ENCODE measurements around the gene FAIM.
"Not testable (repeated sequence)": the region's sequence is repeated elsewhere in the genome, so short reads cannot be mapped to it uniquely, and the experiment has no call there.

Gene FAIM

GRCh38 chr3:138608322-138609135 lies at the start of gene FAIM:
Gene FAIM (plus strand): TSS chr3:138608771. CDS start chr3:138619727, 10,956 bp downstream.
- peak; percentile 69 for DNase-seq (ENCODE audit: low spot score)

GRCh38 chr3:138559134-138559533 lies 49.4 kb upstream of the FAIM start:
- DNase-seq (ENCODE audit: low spot score), result no peak

GRCh38 chr3:138560501-138560900 lies 48.1 kb upstream of the FAIM start:
- no peak for DNase-seq (ENCODE audit: low spot score)

- DNase-seq (ENCODE audit: low spot score), result not testable (repeated sequence)
Observed at GRCh38 chr3:138562902-138563301, 45.7 kb upstream of the FAIM start.

GRCh38 chr3:138566293-138566692 lies 42.3 kb upstream of the FAIM start:
- DNase-seq (ENCODE audit: low spot score), result not testable (repeated sequence)

GRCh38 chr3:138567403-138567802 lies 41.2 kb upstream of the FAIM start:
- no peak for DNase-seq (ENCODE audit: low spot score)

- DNase-seq (ENCODE audit: low spot score), result no peak
Observed at GRCh38 chr3:138569090-138569489, 39.5 kb upstream of the FAIM start.

GRCh38 chr3:138569624-138570023 lies 38.9 kb upstream of the FAIM start:
- not testable (repeated sequence) for DNase-seq (ENCODE audit: low spot score)

- DNase-seq (ENCODE audit: low spot score), result no peak
Observed at GRCh38 chr3:138573138-138573537, 35.4 kb upstream of the FAIM start.

GRCh38 chr3:138578141-138578540 lies 30.4 kb upstream of the FAIM start:
- DNase-seq (ENCODE audit: low spot score), result no peak

GRCh38 chr3:138578961-138579574 lies 29.5 kb upstream of the FAIM start:
- DNase-seq (ENCODE audit: low spot score), result no peak

- no peak for DNase-seq (ENCODE audit: low spot score)
Observed at GRCh38 chr3:138587374-138587773, 21.2 kb upstream of the FAIM start.

- no peak for DNase-seq (ENCODE audit: low spot score)
Observed at GRCh38 chr3:138588445-138588844, 20.1 kb upstream of the FAIM start.

- no peak for DNase-seq (ENCODE audit: low spot score)
Observed at GRCh38 chr3:138591392-138591791, 17.2 kb upstream of the FAIM start.

- DNase-seq (ENCODE audit: low spot score), result peak; percentile 13
Observed at GRCh38 chr3:138593488-138594149, 15.0 kb upstream of the FAIM start.

GRCh38 chr3:138594150-138594934 lies 14.2 kb upstream of the FAIM start, which contains the start of gene CEP70:
Gene CEP70 (minus strand): TSS chr3:138594260. CDS start chr3:138572927, 21,333 bp downstream.
- peak; percentile 95 for DNase-seq (ENCODE audit: low spot score)

- no peak for DNase-seq (ENCODE audit: low spot score)
Observed at GRCh38 chr3:138594935-138595610, 13.5 kb upstream of the FAIM start.

- not testable (repeated sequence) for DNase-seq (ENCODE audit: low spot score)
Observed at GRCh38 chr3:138597186-138597976, 11.2 kb upstream of the FAIM start.

GRCh38 chr3:138598534-138598933 lies 10.0 kb upstream of the FAIM start:
- DNase-seq (ENCODE audit: low spot score), result no peak

- no peak for DNase-seq (ENCODE audit: low spot score)
Observed at GRCh38 chr3:138600100-138600745, 8.3 kb upstream of the FAIM start.
